ENCODE data around the gene FAT1.

FAT1 gene

GRCh38 chr4:186723292-186724057, at the start of gene FAT1:
Gene FAT1 (minus strand): TSS chr4:186723856. CDS start chr4:186709827, 14,029 bp downstream.
- H3K4me3 ChIP-seq (ENCODE audit: low read depth in 1 of 5, low read length in 5 of 5) = peak within 1 kb of the TSS; percentile 76 to 96 (median 87)
- peaks cover 0 to 12% (median 3%) of the 10 kb centered on the region in 5 donors for H3K27me3 ChIP-seq (ENCODE audit: control insufficient read depth in 5 of 5, insufficient read depth in 4 of 5, low read length in 5 of 5)
- H3K9ac ChIP-seq (ENCODE audit: low read length in 5 of 5) = peak within 1 kb of the TSS; percentile 52 to 86 (median 82)
- peak within 1 kb of the TSS; percentile 93 for H3K27ac ChIP-seq (ENCODE audit: low read depth, low read length)
- no peaks in the 10 kb centered on the region for H3K36me3 ChIP-seq (ENCODE audit: control insufficient read depth in 5 of 5, insufficient read depth in 5 of 5, low read length in 5 of 5)
- peaks cover 2 to 50% (median 41%) of the 10 kb centered on the region in 5 donors for H3K4me1 ChIP-seq (ENCODE audit: control insufficient read depth in 5 of 5, insufficient read depth in 5 of 5, low read length in 5 of 5)
- H3K9me3 ChIP-seq (ENCODE audit: control insufficient read depth in 5 of 5, low read length in 5 of 5) = peaks cover 0 to 21% (median 17%) of the 10 kb centered on the region in 5 donors

GRCh38 chr4:186772936-186773487, 49.4 kb upstream of the FAT1 start:
- Histone ChIP-seq H3K27me3 (ENCODE audit: control insufficient read depth in 5 of 5, insufficient read depth in 4 of 5, low read length in 5 of 5) (no peaks in the 10 kb centered on the region), H3K4me1 (ENCODE audit: control insufficient read depth in 5 of 5, insufficient read depth in 5 of 5, low read length in 5 of 5) (peaks cover 0 to 12% (median 0%) of the 10 kb centered on the region in 5 donors), H3K9me3 (ENCODE audit: control insufficient read depth in 5 of 5, low read length in 5 of 5) (peaks cover 0 to 5% (median 0%) of the 10 kb centered on the region in 5 donors), H3K36me3 (ENCODE audit: control insufficient read depth in 5 of 5, insufficient read depth in 5 of 5, low read length in 5 of 5) (no peaks in the 10 kb centered on the region), H3K27ac (ENCODE audit: low read depth, low read length) (no peak overlapping the region), H3K4me3 (ENCODE audit: low read depth in 1 of 5, low read length in 5 of 5) (no peak overlapping the region), H3K9ac (ENCODE audit: low read length in 5 of 5) (no peak overlapping the region)

- Histone ChIP-seq H3K36me3 (ENCODE audit: control insufficient read depth in 5 of 5, insufficient read depth in 5 of 5, low read length in 5 of 5) (no peaks in the 10 kb centered on the region), H3K27ac (ENCODE audit: low read depth, low read length) (no peak overlapping the region), H3K4me3 (ENCODE audit: low read depth in 1 of 5, low read length in 5 of 5) (no peak overlapping the region), H3K4me1 (ENCODE audit: control insufficient read depth in 5 of 5, insufficient read depth in 5 of 5, low read length in 5 of 5) (peaks cover 0 to 12% (median 0%) of the 10 kb centered on the region in 5 donors), H3K27me3 (ENCODE audit: control insufficient read depth in 5 of 5, insufficient read depth in 4 of 5, low read length in 5 of 5) (no peaks in the 10 kb centered on the region), H3K9ac (ENCODE audit: low read length in 5 of 5) (no peak overlapping the region), H3K9me3 (ENCODE audit: control insufficient read depth in 5 of 5, low read length in 5 of 5) (peaks cover 0 to 5% (median 0%) of the 10 kb centered on the region in 5 donors)
Measured at GRCh38 chr4:186771624-186772023, 48.0 kb upstream of the FAT1 start.

- Histone ChIP-seq H3K9ac (ENCODE audit: low read length in 5 of 5) (no peak overlapping the region), H3K4me3 (ENCODE audit: low read depth in 1 of 5, low read length in 5 of 5) (peak overlapping the region in 1 of 5 donors; percentile 23), H3K27ac (ENCODE audit: low read depth, low read length) (peak overlapping the region; percentile 48), H3K9me3 (ENCODE audit: control insufficient read depth in 5 of 5, low read length in 5 of 5) (peaks cover 0 to 5% (median 0%) of the 10 kb centered on the region in 5 donors), H3K4me1 (ENCODE audit: control insufficient read depth in 5 of 5, insufficient read depth in 5 of 5, low read length in 5 of 5) (peaks cover 0 to 17% (median 4%) of the 10 kb centered on the region in 5 donors), H3K27me3 (ENCODE audit: control insufficient read depth in 5 of 5, insufficient read depth in 4 of 5, low read length in 5 of 5) (no peaks in the 10 kb centered on the region), H3K36me3 (ENCODE audit: control insufficient read depth in 5 of 5, insufficient read depth in 5 of 5, low read length in 5 of 5) (no peaks in the 10 kb centered on the region)
Measured at GRCh38 chr4:186770481-186771175, 47.0 kb upstream of the FAT1 start.

GRCh38 chr4:186767794-186768193, 44.1 kb upstream of the FAT1 start:
- peaks cover 0 to 5% (median 0%) of the 10 kb centered on the region in 5 donors for H3K9me3 ChIP-seq (ENCODE audit: control insufficient read depth in 5 of 5, low read length in 5 of 5)
- H3K27ac ChIP-seq (ENCODE audit: low read depth, low read length) = no peak overlapping the region
- no peak overlapping the region for H3K9ac ChIP-seq (ENCODE audit: low read length in 5 of 5)
- peaks cover 0 to 25% (median 9%) of the 10 kb centered on the region in 5 donors for H3K4me1 ChIP-seq (ENCODE audit: control insufficient read depth in 5 of 5, insufficient read depth in 5 of 5, low read length in 5 of 5)
- no peaks in the 10 kb centered on the region for H3K36me3 ChIP-seq (ENCODE audit: control insufficient read depth in 5 of 5, insufficient read depth in 5 of 5, low read length in 5 of 5)
- H3K4me3 ChIP-seq (ENCODE audit: low read depth in 1 of 5, low read length in 5 of 5) = no peak overlapping the region
- H3K27me3 ChIP-seq (ENCODE audit: control insufficient read depth in 5 of 5, insufficient read depth in 4 of 5, low read length in 5 of 5) = no peaks in the 10 kb centered on the region

- Histone ChIP-seq H3K27ac (ENCODE audit: low read depth, low read length) (peak overlapping the region; percentile 75), H3K9ac (ENCODE audit: low read length in 5 of 5) (no peak overlapping the region), H3K4me3 (ENCODE audit: low read depth in 1 of 5, low read length in 5 of 5) (peak overlapping the region in 2 of 5 donors; percentile 40 to 46)
Measured at GRCh38 chr4:186765673-186766546, 42.3 kb upstream of the FAT1 start.

GRCh38 chr4:186765138-186765537, 41.5 kb upstream of the FAT1 start:
- no peaks in the 10 kb centered on the region for H3K36me3 ChIP-seq (ENCODE audit: control insufficient read depth in 5 of 5, insufficient read depth in 5 of 5, low read length in 5 of 5)
- H3K9me3 ChIP-seq (ENCODE audit: control insufficient read depth in 5 of 5, low read length in 5 of 5) = peaks cover 0 to 2% (median 0%) of the 10 kb centered on the region in 5 donors
- H3K4me3 ChIP-seq (ENCODE audit: low read depth in 1 of 5, low read length in 5 of 5) = peak overlapping the region; percentile 23 to 46 (median 40)
- peaks cover 0 to 28% (median 9%) of the 10 kb centered on the region in 5 donors for H3K4me1 ChIP-seq (ENCODE audit: control insufficient read depth in 5 of 5, insufficient read depth in 5 of 5, low read length in 5 of 5)
- no peak overlapping the region for H3K9ac ChIP-seq (ENCODE audit: low read length in 5 of 5)
- H3K27ac ChIP-seq (ENCODE audit: low read depth, low read length) = peak overlapping the region; percentile 75
- H3K27me3 ChIP-seq (ENCODE audit: control insufficient read depth in 5 of 5, insufficient read depth in 4 of 5, low read length in 5 of 5) = no peaks in the 10 kb centered on the region

More at GRCh38 chr4:186765673-186766546, 42.3 kb upstream of the FAT1 start:
- Histone ChIP-seq H3K36me3 (ENCODE audit: control insufficient read depth in 5 of 5, insufficient read depth in 5 of 5, low read length in 5 of 5) (no peaks in the 10 kb centered on the region), H3K4me1 (ENCODE audit: control insufficient read depth in 5 of 5, insufficient read depth in 5 of 5, low read length in 5 of 5) (peaks cover 0 to 34% (median 9%) of the 10 kb centered on the region in 5 donors), H3K27me3 (ENCODE audit: control insufficient read depth in 5 of 5, insufficient read depth in 4 of 5, low read length in 5 of 5) (no peaks in the 10 kb centered on the region), H3K9me3 (ENCODE audit: control insufficient read depth in 5 of 5, low read length in 5 of 5) (peaks cover 0 to 5% (median 0%) of the 10 kb centered on the region in 5 donors)

GRCh38 chr4:186764457-186764856, 40.8 kb upstream of the FAT1 start:
- Histone ChIP-seq H3K9ac (ENCODE audit: low read length in 5 of 5) (no peak overlapping the region), H3K27me3 (ENCODE audit: control insufficient read depth in 5 of 5, insufficient read depth in 4 of 5, low read length in 5 of 5) (no peaks in the 10 kb centered on the region), H3K4me3 (ENCODE audit: low read depth in 1 of 5, low read length in 5 of 5) (peak overlapping the region in 1 of 5 donors; percentile 43), H3K4me1 (ENCODE audit: control insufficient read depth in 5 of 5, insufficient read depth in 5 of 5, low read length in 5 of 5) (peaks cover 0 to 26% (median 9%) of the 10 kb centered on the region in 5 donors), H3K36me3 (ENCODE audit: control insufficient read depth in 5 of 5, insufficient read depth in 5 of 5, low read length in 5 of 5) (no peaks in the 10 kb centered on the region), H3K27ac (ENCODE audit: low read depth, low read length) (peak overlapping the region; percentile 75), H3K9me3 (ENCODE audit: control insufficient read depth in 5 of 5, low read length in 5 of 5) (no peaks in the 10 kb centered on the region)

GRCh38 chr4:186762865-186763264, 39.2 kb upstream of the FAT1 start:
- Histone ChIP-seq H3K4me1 (ENCODE audit: control insufficient read depth in 5 of 5, insufficient read depth in 5 of 5, low read length in 5 of 5) (peaks cover 0 to 26% (median 9%) of the 10 kb centered on the region in 5 donors), H3K4me3 (ENCODE audit: low read depth in 1 of 5, low read length in 5 of 5) (no peak overlapping the region), H3K27me3 (ENCODE audit: control insufficient read depth in 5 of 5, insufficient read depth in 4 of 5, low read length in 5 of 5) (no peaks in the 10 kb centered on the region), H3K9ac (ENCODE audit: low read length in 5 of 5) (no peak overlapping the region), H3K36me3 (ENCODE audit: control insufficient read depth in 5 of 5, insufficient read depth in 5 of 5, low read length in 5 of 5) (no peaks in the 10 kb centered on the region), H3K27ac (ENCODE audit: low read depth, low read length) (no peak overlapping the region), H3K9me3 (ENCODE audit: control insufficient read depth in 5 of 5, low read length in 5 of 5) (no peaks in the 10 kb centered on the region)
